ENCODE measurements around the gene ANXA3. TPM values are rescaled to one million over a fixed set of nuclear protein-coding genes. Genes with fewer than 3 reads are reported as not detected.

ANXA3 gene
- total RNA-seq, result 248 and 266 TPM in 2 replicates

GRCh38 chr4:78551420-78552351 lies at the start of gene ANXA3:
Gene ANXA3 (plus strand): TSS chr4:78551770. CDS start chr4:78554474, 2,704 bp downstream.

Other genes starting within 250 kb of the ANXA3 start
- gene BMP2K, start 224.6 kb downstream of the ANXA3 start, total RNA-seq, result 31.0 and 33.9 TPM in 2 replicates

All from mammary microvascular endothelial cell (primary cell).